Activated naive CD8-positive, alpha-beta T cell (primary cell): ENCODE data around the gene JADE2.
A peak's percentile ranks its signal among the peaks of the same experiment; 100 is the strongest.
"Not testable (repeated sequence)": the region's sequence is repeated elsewhere in the genome, so short reads cannot be mapped to it uniquely, and the experiment has no call there.

Experiments used
- H3K27ac Mint-ChIP-seq: one replicate; pipeline ENCODE4 v1.8.0; 2021; ENCODE audit warnings: mixed read lengths
- H3K27me3 Mint-ChIP-seq: one replicate; pipeline ENCODE4 v1.8.0; 2021; ENCODE audit warnings: mixed read lengths
- H3K36me3 Mint-ChIP-seq: one replicate; pipeline ENCODE4 v1.8.0; 2021; ENCODE audit warnings: mixed read lengths
- H3K4me1 Mint-ChIP-seq: one replicate; pipeline ENCODE4 v1.8.0; 2021; ENCODE audit warnings: low read depth, mixed read lengths
- H3K4me3 Mint-ChIP-seq: one replicate; pipeline ENCODE4 v1.8.0; 2021; ENCODE audit warnings: mild to moderate bottlenecking, mixed read lengths
- H3K9me3 Mint-ChIP-seq: one replicate; pipeline ENCODE4 v1.8.0; 2021; ENCODE audit warnings: low read depth, mixed read lengths

The JADE2 gene

DNA sequence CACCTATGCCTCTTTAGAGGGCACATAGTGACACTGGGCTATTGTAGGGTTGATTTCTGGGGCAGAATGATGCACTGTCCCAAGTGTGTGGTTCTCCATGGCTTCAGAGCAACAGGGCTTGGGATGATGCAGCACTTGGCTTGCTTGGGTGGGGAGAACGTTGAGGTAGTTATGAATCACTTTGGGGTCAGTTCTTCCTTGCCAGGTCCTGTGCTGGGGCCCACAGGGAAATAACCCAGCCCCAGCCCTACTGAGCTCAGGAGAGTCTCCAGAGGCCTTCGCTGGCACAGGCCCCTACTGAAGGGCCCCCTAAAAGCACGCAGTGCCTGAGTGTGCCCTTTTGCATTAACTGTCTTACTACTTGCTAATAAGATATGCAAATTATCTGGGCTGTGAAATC, 24.2 kb downstream of the JADE2 start:
- peaks cover 66% of the 10 kb centered on the region for H3K4me1 Mint-ChIP-seq
- peak overlapping the region; percentile 92 for H3K27ac Mint-ChIP-seq
- no peaks in the 10 kb centered on the region for H3K9me3 Mint-ChIP-seq
- H3K36me3 Mint-ChIP-seq: no peaks in the 10 kb centered on the region
- no peaks in the 10 kb centered on the region for H3K27me3 Mint-ChIP-seq
- H3K4me3 Mint-ChIP-seq: no peak overlapping the region

DNA sequence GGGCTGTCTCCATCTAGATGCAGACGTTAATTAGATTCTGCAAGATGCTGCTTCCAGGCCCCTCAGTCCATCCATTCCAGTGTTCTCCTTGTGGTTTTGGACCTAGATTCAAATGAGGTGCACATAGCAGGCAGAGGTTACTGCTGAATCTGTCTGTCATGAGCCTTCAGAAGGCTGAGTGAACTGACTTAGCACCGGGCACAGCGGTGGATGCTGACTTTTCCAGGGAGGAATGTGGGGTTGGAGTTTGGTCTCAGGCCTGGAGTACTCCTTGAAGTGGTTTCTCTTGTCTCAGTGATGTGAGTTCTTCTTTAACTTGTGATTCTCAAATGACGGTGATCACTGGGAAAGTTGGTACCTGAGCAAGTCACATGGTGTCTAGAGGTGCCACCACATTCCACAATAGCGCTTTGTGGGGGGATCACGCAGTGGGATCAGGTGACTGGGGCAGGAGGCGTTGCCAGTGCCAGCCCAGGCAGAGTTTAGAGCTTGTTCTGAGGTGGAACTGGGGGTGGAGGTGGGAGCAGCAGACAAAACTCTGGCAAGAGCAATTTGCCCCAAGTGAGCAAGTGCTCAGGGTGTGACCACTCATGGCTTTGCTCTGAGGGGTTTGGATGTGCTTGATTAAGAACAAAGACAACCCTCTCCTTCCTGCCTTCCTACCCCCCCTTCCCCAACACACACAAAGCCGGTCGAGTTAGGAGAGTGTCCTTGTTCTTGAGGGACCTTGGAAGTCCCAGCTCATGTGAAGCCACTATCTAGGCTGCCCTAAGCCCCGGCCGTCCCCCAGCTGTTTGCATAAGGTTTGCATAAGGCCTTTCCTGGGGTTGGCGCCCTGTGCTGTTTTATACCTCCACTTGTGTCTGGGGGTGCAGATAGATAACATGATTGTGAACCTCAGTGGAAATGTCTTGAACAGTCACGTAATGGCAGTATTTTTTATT, 25.1 kb downstream of the JADE2 start:
- H3K4me3 Mint-ChIP-seq: peak overlapping the region; percentile 5
- peak overlapping the region; percentile 92 for H3K27ac Mint-ChIP-seq
- H3K36me3 Mint-ChIP-seq: no peaks in the 10 kb centered on the region
- H3K27me3 Mint-ChIP-seq: no peaks in the 10 kb centered on the region
- H3K4me1 Mint-ChIP-seq: peaks cover 66% of the 10 kb centered on the region
- H3K9me3 Mint-ChIP-seq: no peaks in the 10 kb centered on the region

- Mint-ChIP-seq H3K9me3 (no peaks in the 10 kb centered on the region), H3K27ac (peak overlapping the region; percentile 80), H3K36me3 (peaks cover 3% of the 10 kb centered on the region), H3K27me3 (no peaks in the 10 kb centered on the region), H3K4me3 (no peak overlapping the region), H3K4me1 (peaks cover 68% of the 10 kb centered on the region)
Measured at GRCh38 chr5:134551901-134552300, 26.4 kb downstream of the JADE2 start.

GRCh38 chr5:134552301-134552700, 26.8 kb downstream of the JADE2 start:
- Mint-ChIP-seq H3K27me3 (no peaks in the 10 kb centered on the region), H3K36me3 (peaks cover 4% of the 10 kb centered on the region), H3K9me3 (no peaks in the 10 kb centered on the region), H3K27ac (peak overlapping the region; percentile 80), H3K4me1 (peaks cover 65% of the 10 kb centered on the region), H3K4me3 (no peak overlapping the region)

GRCh38 chr5:134552716-134553115, 27.2 kb downstream of the JADE2 start:
- peak overlapping the region; percentile 80 for H3K27ac Mint-ChIP-seq
- H3K36me3 Mint-ChIP-seq, H3K9me3 Mint-ChIP-seq, H3K4me3 Mint-ChIP-seq, H3K27me3 Mint-ChIP-seq: not testable (repeated sequence)
- H3K4me1 Mint-ChIP-seq: peaks cover 62% of the 10 kb centered on the region

DNA sequence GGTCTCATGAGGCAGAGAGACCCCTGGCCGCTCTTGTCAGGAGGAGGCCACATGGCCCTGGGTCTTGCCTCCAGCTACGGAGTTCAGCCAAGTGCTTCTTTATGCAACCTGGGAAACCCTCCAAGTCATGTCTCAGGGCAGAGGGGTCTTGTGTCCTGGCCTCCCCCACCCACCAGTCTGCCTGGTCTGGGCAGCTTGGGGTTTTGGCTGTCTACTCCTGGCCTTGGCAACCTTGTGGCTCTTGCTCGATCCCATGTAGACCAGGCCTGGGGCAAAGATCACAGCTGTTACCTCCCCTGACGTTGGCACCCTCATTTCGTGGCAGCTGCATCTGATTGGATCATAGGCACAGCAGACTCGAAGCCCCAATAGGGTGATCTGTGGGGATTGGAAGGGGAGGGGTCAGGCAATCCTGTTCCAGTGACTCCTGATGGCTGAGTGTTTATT, 28.4 kb downstream of the JADE2 start:
- H3K4me1 Mint-ChIP-seq: peaks cover 54% of the 10 kb centered on the region
- peak overlapping the region; percentile 97 for H3K27ac Mint-ChIP-seq
- H3K9me3 Mint-ChIP-seq: no peaks in the 10 kb centered on the region
- no peaks in the 10 kb centered on the region for H3K27me3 Mint-ChIP-seq
- peak overlapping the region; percentile 44 for H3K4me3 Mint-ChIP-seq
- peaks cover 4% of the 10 kb centered on the region for H3K36me3 Mint-ChIP-seq

DNA sequence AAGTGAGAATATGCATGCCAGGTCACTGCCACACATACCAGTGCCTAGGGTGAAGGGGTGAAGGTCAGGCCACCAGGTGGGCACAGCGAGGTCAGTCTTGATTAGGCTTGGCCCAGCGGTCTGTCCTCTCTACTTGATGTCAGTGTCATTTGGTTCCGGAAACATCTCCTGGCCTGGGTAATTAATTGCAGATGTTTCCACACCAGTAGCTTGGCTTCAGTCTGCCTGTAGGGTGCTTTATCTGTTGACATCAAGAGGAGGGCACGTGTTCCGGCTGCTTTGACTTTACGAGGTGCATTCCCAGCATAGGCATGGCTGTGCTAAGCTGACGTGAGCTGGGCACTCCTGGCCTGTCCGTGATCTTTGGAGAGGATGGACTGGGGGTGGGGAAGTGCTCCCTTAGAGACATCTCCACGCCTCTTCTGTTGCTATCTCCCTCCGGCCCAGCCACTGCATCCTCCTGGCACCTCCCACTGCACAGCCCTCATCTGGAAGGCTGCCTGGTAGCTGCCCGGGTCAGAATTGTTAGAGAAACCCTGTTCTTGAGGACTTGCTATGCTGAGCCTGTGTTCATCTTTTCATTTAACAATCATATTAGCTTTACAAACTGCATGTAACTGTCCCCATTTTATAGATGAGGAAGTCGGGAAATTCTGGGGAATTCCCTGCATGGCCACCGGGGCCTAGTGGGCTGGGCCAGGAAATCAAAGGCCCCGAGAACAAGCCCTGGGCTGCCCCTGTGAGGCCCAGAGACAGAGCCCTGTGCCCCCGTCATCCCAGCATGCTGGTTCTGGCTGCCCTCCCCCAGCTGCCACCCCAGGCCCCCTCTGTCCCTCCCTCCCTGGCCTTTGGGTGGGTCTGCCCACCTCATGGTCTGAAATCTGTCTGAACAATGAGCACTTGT, 29.1 kb downstream of the JADE2 start:
- Mint-ChIP-seq H3K9me3 (no peaks in the 10 kb centered on the region), H3K27ac (peak overlapping the region; percentile 97), H3K36me3 (peaks cover 4% of the 10 kb centered on the region), H3K27me3 (no peaks in the 10 kb centered on the region), H3K4me3 (peak overlapping the region; percentile 74), H3K4me1 (peaks cover 51% of the 10 kb centered on the region)

- Mint-ChIP-seq H3K36me3 (peaks cover 4% of the 10 kb centered on the region), H3K4me1 (peaks cover 47% of the 10 kb centered on the region), H3K9me3 (no peaks in the 10 kb centered on the region), H3K27ac (peak overlapping the region; percentile 97), H3K4me3 (peak overlapping the region; percentile 74), H3K27me3 (no peaks in the 10 kb centered on the region)
Measured at GRCh38 chr5:134555223-134555889, 29.9 kb downstream of the JADE2 start.

GRCh38 chr5:134555890-134556311, 30.4 kb downstream of the JADE2 start:
- H3K27ac Mint-ChIP-seq: peak overlapping the region; percentile 97
- H3K36me3 Mint-ChIP-seq: peaks cover 4% of the 10 kb centered on the region
- no peaks in the 10 kb centered on the region for H3K27me3 Mint-ChIP-seq
- peaks cover 42% of the 10 kb centered on the region for H3K4me1 Mint-ChIP-seq
- H3K4me3 Mint-ChIP-seq: peak overlapping the region; percentile 74
- no peaks in the 10 kb centered on the region for H3K9me3 Mint-ChIP-seq

DNA sequence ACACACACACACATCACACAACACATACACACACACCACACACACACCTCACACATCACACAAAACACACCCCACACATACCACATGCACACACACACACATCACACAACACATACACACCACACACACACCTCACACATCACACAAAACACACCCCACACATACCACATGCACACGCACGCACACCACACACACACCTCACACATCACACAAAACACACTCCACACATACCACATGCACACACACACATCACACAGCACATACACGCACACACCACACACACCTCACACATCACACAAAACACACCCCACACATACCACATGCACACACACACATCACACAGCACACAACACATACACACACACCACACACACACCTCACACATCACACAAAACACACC, 31.1 kb downstream of the JADE2 start:
- peak overlapping the region; percentile 55 for H3K4me3 Mint-ChIP-seq
- not testable (repeated sequence) for H3K36me3 Mint-ChIP-seq, H3K9me3 Mint-ChIP-seq, H3K27me3 Mint-ChIP-seq
- peaks cover 40% of the 10 kb centered on the region for H3K4me1 Mint-ChIP-seq
- H3K27ac Mint-ChIP-seq: peak overlapping the region; percentile 90

GRCh38 chr5:134556994-134557393, 31.5 kb downstream of the JADE2 start:
- H3K4me1 Mint-ChIP-seq: peaks cover 37% of the 10 kb centered on the region
- peak overlapping the region; percentile 55 for H3K4me3 Mint-ChIP-seq
- H3K27ac Mint-ChIP-seq: peak overlapping the region; percentile 90
- no peaks in the 10 kb centered on the region for H3K9me3 Mint-ChIP-seq
- peaks cover 4% of the 10 kb centered on the region for H3K36me3 Mint-ChIP-seq
- H3K27me3 Mint-ChIP-seq: no peaks in the 10 kb centered on the region

DNA sequence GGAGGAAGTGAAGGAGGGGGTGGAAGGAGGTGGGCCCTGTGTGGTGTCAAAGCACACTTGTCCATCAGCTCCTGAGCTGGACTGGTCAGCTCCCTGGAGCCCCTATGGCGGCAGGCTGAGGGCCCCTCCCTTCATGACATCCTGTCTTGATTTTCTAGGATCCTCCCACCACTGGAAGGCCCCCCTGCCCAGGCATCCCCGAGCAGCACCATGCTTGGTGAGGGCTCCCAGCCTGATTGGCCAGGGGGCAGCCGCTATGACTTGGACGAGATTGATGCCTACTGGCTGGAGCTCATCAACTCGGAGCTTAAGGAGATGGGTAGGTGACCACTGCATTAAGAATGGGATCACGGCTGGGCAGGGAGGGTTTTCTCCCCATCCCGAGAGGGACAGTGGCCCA, 34.2 kb downstream of the JADE2 start:
- no peaks in the 10 kb centered on the region for H3K27me3 Mint-ChIP-seq
- H3K4me3 Mint-ChIP-seq: no peak overlapping the region
- H3K36me3 Mint-ChIP-seq: peaks cover 6% of the 10 kb centered on the region
- peak overlapping the region; percentile 68 for H3K27ac Mint-ChIP-seq
- peaks cover 29% of the 10 kb centered on the region for H3K4me1 Mint-ChIP-seq
- no peaks in the 10 kb centered on the region for H3K9me3 Mint-ChIP-seq

DNA sequence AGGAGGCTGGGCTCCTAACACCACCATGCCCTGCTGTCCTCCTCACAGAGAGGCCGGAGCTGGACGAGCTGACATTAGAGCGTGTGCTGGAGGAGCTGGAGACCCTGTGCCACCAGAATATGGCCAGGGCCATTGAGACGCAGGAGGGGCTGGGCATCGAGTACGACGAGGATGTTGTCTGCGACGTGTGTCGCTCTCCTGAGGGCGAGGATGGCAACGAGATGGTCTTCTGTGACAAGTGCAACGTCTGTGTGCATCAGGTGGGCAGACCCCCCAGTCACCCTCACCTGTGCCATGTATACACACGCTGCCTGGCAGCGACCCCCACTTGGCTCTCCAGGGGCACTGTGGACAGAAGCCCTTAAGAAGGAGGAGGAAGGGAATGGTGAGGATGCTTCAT, 35.2 kb downstream of the JADE2 start:
- Mint-ChIP-seq H3K9me3 (no peaks in the 10 kb centered on the region), H3K27me3 (no peaks in the 10 kb centered on the region), H3K4me3 (no peak overlapping the region), H3K27ac (peak overlapping the region; percentile 58), H3K36me3 (peaks cover 6% of the 10 kb centered on the region), H3K4me1 (peaks cover 18% of the 10 kb centered on the region)

GRCh38 chr5:134561871-134562296, 36.4 kb downstream of the JADE2 start:
- Mint-ChIP-seq H3K4me1 (peaks cover 11% of the 10 kb centered on the region), H3K36me3 (peaks cover 3% of the 10 kb centered on the region), H3K4me3 (no peak overlapping the region), H3K27me3 (no peaks in the 10 kb centered on the region), H3K27ac (peak overlapping the region; percentile 41), H3K9me3 (no peaks in the 10 kb centered on the region)
